Femur (tissue), 1 donor: Measurements from ENCODE around the gene KCNK7.
"Not testable (repeated sequence)": the region's sequence is repeated elsewhere in the genome, so short reads cannot be mapped to it uniquely, and the experiment has no call there.

Experiments used
- DNase-seq: peaks from one replicate; pipeline ENCODE4 v3.0.0-alpha.2; 2017

The KCNK7 gene

DNA sequence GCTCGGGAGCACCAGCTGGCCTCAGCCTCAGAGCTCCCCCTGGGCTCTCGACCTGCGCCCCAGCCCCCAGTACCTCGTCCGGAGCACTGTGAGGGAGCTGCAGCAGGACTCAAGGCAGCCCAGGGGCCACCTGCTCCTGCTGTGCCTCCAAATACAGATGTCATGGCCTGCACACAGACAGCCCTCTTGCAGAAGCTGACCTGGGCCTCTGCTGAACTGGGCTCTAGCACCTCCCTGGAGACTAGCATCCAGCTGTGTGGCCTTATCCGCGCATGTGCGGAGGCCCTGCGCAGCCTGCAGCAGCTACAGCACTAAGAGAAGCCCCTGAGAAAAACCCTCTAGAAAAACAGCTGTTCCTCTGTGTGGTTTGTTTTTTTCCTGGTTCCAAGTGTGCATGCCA, 24.2 kb downstream of the KCNK7 start:
- DNase-seq: no peak

DNA sequence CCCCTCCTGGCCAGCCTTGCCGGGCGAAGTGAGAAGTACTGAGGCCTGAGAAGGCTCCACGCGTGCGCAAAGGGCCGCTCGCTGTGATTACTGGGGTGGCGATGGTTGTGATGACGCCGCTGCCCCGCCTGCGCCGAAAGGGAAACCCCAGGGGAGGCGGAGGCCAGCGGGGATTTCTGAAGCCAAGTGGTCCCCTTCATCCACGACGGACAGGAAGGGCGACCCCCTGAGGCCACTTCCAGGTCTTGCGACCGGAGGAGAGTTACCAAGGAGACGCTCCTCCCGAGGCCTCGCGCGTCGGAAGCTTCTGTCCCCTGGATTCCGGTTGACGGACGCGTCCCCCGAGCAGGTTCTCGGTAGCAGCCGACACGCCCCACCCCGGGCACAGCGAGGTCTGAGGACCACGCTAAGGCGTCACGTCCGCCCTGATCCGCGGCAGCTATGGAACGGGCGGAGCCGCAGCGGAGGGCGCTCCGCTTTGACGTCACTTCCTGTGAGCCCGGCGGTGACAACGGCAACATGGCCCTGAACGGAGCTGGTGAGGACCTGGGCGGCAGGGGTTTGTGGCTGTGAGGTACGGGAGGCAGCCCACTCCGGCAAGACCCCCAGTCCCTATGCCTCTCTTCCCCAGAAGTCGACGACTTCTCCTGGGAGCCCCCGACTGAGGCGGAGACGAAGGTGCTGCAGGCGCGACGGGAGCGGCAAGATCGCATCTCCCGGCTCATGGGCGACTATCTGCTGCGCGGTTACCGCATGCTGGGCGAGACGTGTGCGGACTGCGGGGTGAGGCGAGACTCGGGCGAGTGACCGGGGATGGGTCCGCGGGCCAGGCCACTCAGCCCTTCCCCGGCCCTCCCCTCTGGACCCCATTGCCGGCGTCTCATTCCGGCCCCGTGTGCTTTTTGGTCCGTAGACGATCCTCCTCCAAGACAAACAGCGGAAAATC, 25.4 kb downstream of the KCNK7 start, which contains the start of gene ZNRD2:
Gene ZNRD2, plus strand, starts transcription at position 505 of the 946 bp plus-strand sequence. Its CDS starts 15 bp downstream, at position 520.
- DNase-seq: peak; percentile 98

DNA sequence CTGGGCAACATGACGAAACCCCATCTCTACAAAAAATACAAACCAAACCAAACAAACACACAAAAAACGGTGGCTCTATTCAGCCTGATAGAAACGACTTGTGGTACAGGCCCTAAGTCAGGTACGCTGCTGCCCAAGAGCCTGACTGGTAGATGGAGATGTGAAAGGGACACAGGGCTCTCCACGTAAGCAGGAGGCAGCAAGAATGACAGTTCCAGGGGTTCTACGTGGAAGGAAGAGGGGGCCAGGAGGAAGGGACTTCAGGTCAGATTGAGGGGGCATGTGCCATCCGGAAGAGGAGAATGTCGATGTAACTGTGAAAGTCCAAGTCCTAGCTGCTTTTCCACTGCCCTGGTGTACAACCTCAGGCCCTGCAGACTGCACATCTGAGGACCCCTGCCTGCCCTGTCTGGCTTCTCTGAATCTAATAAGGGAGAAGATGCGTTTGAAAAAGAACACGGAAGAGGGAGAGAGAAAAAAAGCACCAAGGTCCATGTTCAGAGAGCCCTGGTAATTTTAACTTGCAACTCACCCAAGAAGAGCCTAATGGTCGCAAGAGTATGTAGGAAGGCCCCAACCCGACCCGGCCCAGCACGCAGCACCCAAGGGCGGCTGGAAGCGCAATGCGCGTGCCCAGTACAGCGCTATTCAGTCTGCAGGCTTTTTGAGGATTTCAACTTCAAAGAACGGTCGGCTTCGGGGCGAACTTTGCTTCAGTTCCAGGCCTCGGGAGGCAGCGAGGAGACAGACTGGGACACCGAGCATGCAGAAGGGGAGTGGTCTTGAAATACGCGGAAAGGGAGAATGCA, 26.2 kb downstream of the KCNK7 start:
- no peak for DNase-seq

DNA sequence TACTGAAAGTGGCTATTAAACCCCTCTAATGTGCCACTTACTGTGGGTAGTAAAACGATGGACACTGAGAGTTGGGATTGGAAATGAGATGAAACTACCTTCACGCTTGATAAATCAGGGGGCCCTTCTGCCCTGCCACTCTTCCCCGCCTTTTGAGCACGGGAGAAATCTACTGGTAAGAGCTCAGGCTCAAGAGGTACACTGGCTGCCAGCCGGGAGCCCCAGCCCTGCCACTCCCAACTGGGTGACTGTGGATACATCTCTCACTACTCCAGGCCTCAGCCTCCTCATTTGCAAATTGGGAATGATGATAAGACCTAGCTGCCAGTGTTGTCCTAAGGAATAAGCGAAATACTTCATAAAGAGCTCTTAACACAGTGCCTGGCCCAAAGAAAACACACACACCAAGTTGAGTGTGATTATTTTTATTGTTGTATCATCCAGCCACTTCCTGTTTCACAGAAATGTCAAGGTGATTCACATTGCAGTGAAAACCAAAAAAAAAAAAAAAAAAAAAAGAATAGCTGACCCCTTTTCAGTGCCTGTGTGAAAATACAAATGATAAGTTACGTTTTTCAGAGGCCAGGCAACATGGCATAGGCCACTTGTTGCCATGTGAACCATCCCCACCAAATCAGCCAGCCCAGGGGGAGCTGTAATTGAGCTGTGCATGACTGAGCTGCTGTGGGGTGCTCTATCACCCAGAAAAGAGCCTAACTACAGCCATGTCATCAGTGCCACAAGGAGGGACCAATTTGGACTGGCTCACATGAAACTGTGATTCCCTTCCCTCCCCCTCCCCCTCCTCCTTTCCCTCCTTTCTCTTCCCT, 29.8 kb downstream of the KCNK7 start:
- DNase-seq: no peak

DNA sequence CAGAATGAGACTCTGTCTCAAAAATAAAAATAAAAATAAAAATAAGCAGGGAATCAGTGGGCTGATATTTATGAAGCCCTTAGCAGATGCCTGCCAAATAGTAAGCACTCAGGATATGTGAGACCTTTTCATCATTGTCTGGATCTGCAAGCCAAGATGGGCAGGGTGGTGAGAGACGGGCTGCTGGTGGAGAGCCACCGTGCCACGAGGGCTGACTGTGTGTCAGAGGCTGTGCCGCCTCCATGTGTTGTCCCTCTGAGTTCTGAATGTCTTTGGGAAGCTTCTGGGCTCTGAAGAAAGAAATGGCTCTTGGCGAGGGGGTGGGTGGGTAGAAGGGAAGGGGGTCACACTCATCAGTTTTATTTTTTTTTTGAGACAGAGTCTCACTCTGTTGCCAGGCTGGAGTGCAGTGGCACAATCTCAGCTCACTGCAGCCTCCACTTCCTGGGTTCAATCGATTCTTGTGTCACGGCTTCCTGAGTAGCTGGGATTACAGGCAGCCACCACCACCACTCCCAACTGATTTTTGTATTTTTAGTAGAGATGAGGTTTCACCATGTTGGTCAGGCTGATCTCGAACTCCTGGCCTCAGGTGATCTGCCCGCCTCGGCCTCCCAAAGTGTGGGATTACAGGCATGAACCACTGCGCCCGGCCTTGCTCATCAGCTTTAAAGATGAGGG, 30.6 kb downstream of the KCNK7 start:
- DNase-seq: not testable (repeated sequence)

DNA sequence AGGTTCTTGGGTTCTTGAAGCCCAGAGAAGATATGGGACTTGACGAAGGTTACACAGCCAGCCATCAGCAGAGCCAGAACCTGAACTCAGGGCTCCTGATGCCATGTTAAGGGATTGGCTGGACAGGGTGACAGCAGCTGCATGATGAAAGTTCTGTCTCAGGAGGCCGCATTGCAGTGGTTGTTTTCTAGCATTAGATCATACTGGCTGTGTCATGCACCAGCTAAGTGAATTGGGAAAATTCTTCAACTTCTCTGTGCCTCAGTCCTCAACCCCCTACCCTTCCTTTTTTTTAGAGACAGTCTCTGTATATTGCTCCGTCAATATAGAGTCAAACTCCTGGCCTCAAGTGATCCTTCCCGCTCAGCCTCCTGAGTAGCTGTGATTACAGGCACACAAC, 32.0 kb downstream of the KCNK7 start:
- no peak for DNase-seq

DNA sequence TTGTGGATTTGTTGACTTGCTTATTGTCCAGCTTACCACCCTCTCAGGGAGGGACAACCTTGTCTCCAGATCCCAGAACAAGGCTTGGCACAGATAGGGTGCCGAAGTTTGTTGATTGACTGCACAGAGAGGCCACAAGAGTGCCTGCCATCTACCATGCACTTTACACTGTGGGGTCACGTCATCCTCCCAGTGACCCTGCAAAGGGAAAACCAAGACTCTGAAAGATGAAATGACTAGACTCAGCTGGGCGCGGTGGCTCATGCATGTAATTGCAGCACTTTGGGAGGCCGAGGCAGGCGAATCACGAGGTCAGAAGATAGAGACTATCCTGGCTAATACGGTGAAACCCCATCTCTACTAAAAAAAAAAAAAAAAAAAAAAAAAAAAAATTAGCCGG, 32.8 kb downstream of the KCNK7 start:
- DNase-seq: no peak

DNA sequence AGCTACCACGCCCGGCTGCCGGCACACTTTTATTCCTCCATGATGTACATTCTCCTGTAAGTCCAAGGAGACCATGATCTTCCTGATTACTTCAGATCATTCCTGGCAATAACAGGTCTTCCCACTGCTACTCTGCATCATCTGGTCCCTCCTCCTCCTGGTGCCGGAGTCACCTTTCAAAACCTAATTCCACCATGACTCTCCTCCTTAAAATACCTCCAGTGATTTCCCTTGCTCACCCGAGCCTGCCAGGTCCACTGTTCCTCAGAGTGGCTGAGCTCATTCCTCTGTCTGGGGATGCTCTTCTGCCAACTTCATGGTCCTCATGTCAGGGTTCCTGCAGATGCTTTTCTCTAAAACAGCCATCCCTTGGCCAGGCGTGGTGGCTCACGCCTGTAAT, 33.6 kb downstream of the KCNK7 start:
- no peak for DNase-seq

DNA sequence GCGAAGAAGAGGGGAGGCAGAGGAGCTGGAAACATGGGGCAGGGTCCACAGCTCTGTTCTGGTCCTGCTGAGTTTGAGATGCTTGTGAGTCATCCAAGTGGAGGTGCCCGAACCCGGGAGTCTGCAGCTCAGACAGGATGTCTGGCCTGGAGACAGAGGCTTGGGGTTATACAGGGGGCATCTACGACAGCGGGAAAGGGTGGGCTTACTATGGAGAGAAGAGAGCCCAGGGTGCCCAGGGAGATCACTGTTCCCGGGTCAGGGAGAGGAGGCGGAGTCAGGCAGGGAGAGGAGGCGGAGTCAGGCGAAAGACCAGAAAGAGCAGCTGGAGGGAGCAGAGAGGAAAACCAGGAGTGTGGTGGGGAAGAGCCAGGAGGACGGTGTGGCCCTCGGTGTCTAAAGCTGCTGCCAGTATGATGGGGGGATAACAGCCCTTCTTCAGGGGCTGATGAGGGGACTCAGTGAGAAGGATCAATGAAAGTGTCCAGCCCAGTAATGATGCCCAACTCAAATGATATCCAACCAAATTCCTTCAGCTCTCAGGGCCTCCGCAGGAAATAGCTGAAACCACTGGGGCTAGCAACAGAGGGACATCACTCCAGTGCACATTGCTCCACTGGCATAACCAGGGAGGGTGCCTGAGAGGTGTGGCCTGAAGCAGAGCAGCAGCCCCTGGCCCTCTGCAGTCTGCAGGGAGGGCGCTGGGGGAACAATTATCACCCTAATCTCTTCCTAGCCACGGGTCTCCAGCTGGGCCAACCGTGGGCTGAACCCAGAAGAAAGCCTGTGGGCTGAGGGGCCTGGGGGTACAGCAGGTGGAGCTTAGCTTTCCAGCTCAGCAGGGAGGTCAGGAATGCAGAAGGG, 34.8 kb downstream of the KCNK7 start:
- DNase-seq: peak; percentile 81

DNA sequence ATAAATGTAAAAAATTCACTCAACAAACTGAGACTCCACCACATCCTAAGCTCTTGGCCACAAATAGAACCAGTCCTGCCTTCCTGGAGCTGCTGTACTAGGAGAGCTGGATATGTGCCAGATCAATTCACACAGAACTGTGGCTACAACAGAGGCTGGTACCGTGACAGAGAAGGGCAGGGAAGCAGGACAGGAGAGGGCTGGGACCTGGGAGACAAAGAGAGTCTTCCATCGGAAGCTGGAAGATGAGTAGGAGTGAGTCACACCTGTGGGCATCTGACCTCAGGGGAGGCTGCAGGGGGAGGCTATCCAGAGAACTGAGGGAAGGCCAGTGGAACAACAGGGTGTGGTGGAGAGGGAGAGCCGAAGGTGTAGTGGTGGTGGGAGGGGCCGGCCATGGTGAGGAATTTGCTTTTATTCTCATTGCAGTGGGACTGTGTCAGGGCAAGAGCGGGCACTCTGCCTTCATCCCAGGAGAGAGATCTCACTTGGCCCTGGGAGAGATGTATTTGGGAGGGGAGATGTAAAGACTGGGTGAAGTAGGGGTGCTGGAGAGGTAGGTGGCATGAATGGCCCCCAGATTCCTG, 35.6 kb downstream of the KCNK7 start:
- no peak for DNase-seq

DNA sequence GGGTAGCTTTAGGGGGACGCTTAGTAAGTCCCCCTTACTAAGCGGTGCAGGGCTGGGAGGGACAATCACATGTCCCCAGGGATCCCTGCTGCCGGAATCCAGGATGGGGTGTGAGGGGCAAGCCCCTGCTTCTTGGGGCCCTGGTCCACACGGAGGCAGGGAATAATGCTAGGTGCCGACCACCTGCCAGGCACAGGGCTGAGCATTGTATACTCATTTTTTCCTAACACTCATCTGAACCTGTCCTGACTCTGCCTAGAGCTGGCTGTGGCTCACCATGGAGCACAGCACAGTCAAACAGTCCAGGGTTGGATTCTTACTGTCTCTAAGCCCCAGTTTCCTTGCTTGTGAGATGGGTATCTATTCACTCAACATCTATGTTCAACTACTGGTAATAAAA, 36.1 kb downstream of the KCNK7 start:
- no peak for DNase-seq

DNA sequence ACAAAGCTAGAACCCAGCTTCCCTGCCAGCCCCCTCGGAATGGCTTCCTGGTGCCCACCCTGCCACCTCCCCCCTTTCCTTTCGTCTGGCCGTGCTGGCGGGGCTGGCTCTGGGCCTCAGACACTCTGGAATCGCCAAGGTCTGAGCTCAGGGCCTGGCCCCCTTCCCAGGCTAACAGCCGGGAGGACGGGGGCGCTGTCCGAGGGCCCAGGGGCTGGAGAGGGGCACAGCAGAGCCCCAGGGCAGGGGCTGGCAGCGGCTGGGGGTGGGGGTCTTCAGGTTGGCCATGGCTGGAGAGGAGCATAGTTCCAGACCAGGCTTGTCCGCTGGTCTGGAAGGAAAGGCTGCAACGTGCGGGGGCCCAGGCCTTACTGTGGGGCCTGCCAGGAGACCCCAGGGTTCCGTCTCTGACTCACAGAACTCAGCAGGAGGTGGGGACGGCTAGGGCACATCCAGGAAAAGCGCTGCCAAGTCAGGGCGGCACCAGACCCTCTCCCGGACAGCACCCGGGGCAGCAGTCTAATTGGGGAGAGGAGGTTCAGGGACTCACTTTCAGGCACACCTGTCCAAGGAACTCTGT, 36.6 kb downstream of the KCNK7 start:
- DNase-seq: peak; percentile 91

DNA sequence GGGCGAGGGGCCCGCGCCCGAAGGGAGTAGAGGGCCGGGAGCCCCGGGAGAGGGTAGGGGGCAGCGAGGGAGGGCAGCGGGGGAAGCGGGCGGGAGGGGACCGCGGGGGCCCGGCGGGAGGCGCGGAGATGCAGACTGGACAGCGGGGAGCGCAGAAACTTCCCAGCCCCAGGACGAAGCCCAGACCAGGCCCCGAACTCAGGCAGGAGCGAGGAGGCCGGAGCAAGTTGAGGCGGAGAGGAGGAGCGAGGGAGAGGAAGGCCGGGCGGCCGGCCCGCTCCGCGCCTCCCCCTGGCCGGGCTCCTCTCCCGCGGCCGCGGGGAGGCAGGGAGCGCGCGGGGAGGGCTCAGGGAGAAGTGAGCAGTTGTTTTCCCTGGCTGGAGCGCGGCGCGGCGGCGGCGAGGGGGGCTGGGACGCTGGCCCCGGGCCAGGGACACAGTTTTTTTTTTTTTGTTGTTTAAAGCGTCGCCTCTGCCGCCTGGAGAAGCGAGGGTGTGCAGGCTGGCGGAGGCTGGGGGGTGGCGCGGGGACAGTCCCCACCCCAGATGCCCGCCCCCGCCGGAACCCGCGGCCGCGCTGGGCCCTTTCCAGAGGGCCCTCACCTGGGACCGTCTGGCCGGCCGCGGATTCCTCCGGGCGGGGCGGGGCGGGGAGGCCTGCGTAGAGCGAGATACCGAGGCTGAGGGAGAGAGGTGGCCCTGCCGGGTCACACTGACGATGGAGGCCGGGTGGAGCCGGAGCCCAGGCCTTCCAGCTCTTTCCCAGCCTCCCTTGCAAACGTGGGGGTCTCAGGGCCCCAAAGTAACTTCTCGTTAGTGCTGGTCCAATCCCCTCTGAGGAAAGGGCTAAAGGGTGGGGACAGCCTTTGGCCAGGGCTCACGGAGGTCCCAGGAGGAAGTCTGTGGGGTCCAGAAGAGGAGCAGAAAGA, 37.3 kb downstream of the KCNK7 start, which contains the start of gene LTBP3:
Gene LTBP3, minus strand, starts transcription at position 358 of the 928 bp plus-strand sequence. CDS start 400 bp downstream, outside the sequence.
- DNase-seq: peak; percentile 92

DNA sequence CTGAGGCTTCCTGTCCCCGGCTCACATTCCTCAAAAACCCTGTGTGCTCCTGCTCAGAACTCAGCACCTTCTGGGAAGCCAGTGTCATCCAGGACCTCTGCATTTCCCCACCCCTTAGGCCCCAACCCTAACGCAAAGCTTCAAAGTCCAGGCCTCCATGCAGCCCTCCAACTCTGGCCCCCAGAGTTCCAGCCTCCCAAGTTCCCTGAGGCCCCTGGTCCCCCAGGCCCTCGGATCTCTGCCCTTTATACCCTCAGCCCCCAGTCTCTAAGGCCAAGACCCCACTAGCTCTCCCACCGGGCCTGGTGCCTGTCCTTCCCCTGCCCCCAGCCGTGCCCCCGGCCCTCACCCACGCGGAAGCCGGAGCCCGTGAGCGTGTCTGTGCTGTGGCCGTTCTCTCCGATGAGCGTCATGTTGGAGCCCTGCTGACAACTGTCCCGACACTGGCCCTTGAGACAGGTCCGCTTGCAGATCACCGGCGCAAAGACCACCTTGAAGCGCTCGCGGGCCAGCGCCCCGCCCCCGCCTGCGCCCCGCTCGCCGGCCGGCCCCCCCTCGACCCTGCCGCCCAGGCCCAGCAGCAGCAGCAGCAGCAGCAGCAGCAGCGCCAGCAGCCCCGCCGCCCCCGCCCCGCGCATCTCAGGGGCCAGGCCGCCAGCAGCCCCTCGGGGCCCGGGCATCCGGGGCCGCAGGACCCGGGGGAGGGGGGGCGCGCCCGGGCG, 38.2 kb downstream of the KCNK7 start:
- no peak for DNase-seq

DNA sequence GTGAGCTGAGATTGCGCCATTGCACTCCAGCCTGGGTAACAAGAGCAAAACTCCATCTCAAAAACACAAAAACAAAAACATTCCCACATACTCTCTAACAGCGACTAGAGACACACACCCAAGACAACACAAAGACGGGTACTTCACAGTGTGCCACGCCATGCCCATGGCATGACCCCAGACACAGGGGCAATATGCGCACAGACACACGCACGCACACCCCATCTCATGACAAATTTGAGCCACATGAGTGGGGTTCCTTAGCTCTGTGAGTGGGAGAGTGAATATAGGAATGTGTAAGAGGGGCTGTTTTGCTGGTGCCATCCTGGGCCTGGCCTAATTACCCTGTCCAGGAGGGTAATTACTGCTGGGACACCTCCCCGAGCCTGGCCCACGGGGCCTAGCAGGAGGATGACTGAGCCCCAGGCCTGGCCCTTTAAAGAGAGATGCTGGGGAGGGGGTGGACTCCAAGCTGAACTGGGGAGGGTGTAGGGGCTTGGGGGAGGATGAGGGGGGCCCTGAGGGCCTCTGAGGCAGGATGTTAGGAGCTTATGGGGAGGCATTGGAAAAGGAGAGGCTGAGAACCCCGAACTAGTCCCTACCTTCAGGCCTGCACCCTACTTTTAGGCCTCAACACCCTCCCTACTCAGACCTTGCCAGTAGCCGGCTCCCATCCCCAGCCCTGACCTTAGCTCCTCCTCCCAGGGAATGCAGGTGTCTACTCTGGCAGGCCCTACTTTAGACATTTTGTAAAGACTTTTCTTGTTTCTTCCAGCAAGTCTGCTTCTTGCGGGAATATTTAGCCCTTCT, 38.9 kb downstream of the KCNK7 start:
- no peak for DNase-seq

DNA sequence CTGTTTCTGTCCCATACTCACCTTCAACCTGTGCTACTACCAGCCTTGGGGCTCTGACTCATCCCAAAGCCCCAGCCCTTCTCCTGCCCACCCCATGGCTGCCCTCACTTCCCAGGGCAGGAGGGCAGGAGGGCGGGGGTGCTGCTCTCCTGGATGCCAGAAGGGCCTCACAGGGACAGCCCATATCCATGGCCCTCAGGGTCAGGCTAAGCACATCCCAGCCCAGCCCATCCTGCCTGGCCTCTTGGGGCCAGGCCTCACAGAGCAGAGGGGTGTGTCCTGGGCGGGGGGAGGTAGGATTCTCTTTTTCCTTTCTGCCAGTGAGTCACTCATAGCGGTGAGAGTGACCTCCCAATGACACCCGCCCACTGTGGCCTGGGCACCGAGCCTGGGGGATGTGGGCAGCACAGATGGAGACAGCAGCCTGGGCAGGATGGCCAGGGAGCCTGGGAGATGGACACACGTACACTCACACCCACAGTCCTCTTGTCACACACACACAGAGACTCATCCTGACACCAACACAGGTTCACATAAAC, 39.8 kb downstream of the KCNK7 start:
- DNase-seq: peak; percentile 86

DNA sequence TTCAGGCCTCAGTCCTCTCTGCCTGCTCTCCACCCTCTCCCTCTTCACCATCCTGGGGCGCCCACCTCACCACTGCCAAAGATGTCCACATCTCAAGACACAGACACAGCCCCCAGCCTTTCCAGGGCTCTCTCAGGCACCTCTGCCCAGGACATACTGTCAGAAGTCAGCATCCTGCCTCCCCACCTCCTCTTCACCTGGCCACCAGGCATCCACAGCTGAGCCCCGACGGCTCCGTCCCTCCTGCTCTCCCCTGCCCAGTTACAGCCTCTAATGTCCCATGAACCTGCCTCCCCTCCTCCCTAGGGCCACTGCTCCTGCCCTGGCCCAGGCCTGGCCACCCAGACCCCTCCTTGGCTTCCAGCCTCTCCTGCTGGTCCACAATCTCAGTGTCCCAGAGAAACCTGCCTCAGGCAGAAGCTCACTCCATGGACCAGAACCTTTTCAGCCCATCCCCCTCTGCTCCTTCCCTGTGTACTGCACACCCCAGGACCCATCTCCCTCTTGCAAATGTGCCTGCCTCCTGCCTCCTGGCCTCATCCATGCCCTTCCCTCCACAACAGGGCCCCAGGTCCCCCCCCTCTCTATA, 40.7 kb downstream of the KCNK7 start:
- no peak for DNase-seq
